ENCODE data around the gene ELP4.
A peak's percentile ranks its signal among the peaks of the same experiment; 100 is the strongest.

- TF ChIP-seq POLR2A (IDR thresholded peaks at IDR 0.05; ENCODE audit: borderline replicate concordance, extremely low read depth, insufficient read depth, insufficient read length) (no peak), CTCF (IDR thresholded peaks at IDR 0.05 in 2 of 3, conservative IDR thresholded peaks at IDR 0.05 in 1 of 3; ENCODE audit: borderline replicate concordance in 1 of 3, insufficient read depth in 1 of 3, low read depth in 2 of 3, low read length in 2 of 3) (no peak), FOSL1 (IDR thresholded peaks at IDR 0.05; ENCODE audit: low read depth) (peak; percentile 70), EZH2 (IDR thresholded peaks at IDR 0.05) (no peak), CEBPB (IDR thresholded peaks at IDR 0.05; ENCODE audit: low read depth) (peak; percentile 75), EZH2phosphoT487 (IDR thresholded peaks at IDR 0.05; ENCODE audit: borderline replicate concordance) (no peak), POLR2AphosphoS5 (IDR thresholded peaks at IDR 0.05; ENCODE audit: low read depth, low read length) (peak; percentile 17; the same call in 1 of the 2 replicates), YY1 (IDR thresholded peaks at IDR 0.05; ENCODE audit: extremely low read depth, insufficient replicate concordance, low read depth, low read length) (no peak), EGR1 (IDR thresholded peaks at IDR 0.05; ENCODE audit: low read depth) (no peak), JUND (IDR thresholded peaks at IDR 0.05) (peak; percentile 70), ZNF274 (IDR thresholded peaks at IDR 0.05; ENCODE audit: low read depth, low read length) (no peak), RAD21 (IDR thresholded peaks at IDR 0.05; ENCODE audit: low read depth) (no peak), SRF (IDR thresholded peaks at IDR 0.05; ENCODE audit: low read depth) (peak; percentile 85)
- TF ChIP-seq, protein P1, sequence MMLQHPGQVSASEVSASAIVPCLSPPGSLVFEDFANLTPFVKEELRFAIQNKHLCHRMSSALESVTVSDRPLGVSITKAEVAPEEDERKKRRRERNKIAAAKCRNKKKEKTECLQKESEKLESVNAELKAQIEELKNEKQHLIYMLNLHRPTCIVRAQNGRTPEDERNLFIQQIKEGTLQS (IDR thresholded peaks at IDR 0.05) = no peak
These were observed 145.9 kb downstream of the ELP4 start for GRCh38 chr11:31655483-31655882.

Data from HCT116 (cell line).